ENCODE measurements around the gene MPDZ. TPM values are rescaled to one million over a fixed set of nuclear protein-coding genes. Genes with fewer than 3 reads are reported as not detected.

The MPDZ gene
- polyA plus RNA-seq, 2 of the 4 experiments (the other 2 are of a cell fraction), result 19.5 to 36.4 TPM

DNA sequence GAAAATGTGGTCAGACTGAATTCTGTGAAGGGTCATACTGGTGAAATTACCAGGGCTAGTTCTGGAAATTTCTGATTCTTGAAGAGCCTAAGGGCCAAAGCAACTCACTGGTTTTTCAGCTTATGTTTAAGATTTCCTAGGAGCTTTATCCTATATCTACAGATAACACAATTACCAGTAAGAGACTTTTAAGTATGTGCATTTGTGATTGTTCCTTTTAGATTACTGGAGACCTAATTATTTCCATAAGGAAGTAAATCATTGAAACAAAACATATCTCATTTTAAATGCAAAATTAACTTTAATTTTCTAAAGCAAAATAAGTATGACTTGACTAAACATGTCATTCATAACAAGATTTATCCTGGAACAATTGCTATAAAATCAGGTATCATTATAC is 134.2 kb downstream of the MPDZ start (continued):
- no peak for TF ChIP-seq FOSB (CRISPR knock-in tag; IDR thresholded peaks at IDR 0.05)
- TF ChIP-seq KDM5A (IDR thresholded peaks at IDR 0.05), result no peak
- TF ChIP-seq GATA3 (IDR thresholded peaks at IDR 0.05; ENCODE audit: borderline replicate concordance), result no peak

DNA sequence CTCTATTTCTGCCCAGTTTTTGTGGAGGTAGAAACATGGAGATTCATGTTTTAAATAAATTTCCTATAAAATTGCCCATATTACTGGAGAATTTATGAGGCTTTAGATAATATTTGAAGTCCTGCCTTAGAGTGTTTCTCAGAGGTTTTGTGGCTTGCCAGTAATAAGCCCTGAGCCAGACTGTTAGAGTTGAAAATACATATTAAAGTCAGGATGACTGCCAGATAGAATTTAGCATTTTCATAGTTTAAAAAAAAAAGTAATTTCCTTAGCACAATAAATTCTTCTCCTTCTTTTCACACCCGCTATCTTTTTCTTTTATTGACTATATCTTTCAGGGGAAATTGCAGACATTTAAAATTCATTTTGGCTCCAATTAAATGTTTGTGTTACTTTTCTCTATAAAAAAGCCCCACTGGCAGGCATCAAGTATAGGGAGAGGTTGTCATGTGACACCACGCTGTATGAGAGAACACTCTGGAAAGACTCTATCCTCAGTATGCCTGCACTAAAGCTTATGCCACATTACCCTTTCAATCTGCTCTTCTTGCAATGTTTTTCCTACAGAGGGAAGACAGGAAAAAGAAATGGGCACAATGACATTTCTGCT is 135.2 kb downstream of the MPDZ start:
- no peak overlapping the region for H3K4me2 ChIP-seq
- DNase-seq (ENCODE audit: low read depth in 1 of 2, low spot score in 1 of 2) (no peak), FAIRE-seq (no peak), ATAC-seq (no peak)
- H3K9me3 ChIP-seq, result no peaks in the 10 kb centered on the region
- no peak overlapping the region for H3K4me3 ChIP-seq
- CTCF ChIA-PET, result no interaction called here
- TF ChIP-seq, protein P1, sequence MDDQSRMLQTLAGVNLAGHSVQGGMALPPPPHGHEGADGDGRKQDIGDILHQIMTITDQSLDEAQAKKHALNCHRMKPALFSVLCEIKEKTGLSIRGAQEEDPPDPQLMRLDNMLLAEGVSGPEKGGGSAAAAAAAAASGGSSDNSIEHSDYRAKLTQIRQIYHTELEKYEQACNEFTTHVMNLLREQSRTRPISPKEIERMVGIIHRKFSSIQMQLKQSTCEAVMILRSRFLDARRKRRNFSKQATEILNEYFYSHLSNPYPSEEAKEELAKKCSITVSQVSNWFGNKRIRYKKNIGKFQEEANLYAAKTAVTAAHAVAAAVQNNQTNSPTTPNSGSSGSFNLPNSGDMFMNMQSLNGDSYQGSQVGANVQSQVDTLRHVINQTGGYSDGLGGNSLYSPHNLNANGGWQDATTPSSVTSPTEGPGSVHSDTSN (IDR thresholded peaks at IDR 0.05), result no peak
- TF ChIP-seq POLR2AphosphoS2 (conservative IDR thresholded peaks at IDR 0.05; ENCODE audit: low read length) (no peak), MYC (IDR thresholded peaks at IDR 0.05; ENCODE audit: borderline replicate concordance, low read length) (no peak), EHF (CRISPR knock-in tag; IDR thresholded peaks at IDR 0.05) (no peak)
- TF ChIP-seq, protein P2, sequence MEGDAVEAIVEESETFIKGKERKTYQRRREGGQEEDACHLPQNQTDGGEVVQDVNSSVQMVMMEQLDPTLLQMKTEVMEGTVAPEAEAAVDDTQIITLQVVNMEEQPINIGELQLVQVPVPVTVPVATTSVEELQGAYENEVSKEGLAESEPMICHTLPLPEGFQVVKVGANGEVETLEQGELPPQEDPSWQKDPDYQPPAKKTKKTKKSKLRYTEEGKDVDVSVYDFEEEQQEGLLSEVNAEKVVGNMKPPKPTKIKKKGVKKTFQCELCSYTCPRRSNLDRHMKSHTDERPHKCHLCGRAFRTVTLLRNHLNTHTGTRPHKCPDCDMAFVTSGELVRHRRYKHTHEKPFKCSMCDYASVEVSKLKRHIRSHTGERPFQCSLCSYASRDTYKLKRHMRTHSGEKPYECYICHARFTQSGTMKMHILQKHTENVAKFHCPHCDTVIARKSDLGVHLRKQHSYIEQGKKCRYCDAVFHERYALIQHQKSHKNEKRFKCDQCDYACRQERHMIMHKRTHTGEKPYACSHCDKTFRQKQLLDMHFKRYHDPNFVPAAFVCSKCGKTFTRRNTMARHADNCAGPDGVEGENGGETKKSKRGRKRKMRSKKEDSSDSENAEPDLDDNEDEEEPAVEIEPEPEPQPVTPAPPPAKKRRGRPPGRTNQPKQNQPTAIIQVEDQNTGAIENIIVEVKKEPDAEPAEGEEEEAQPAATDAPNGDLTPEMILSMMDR (IDR thresholded peaks at IDR 0.05), result no peak
- WGBS (ENCODE audit: missing lambda C conversion rate), result 93% methylated on average over 2 of the region's 2 CpGs
- H3K27ac ChIP-seq, result no peak overlapping the region
- POLR2A ChIA-PET, result no interaction called here
- H3K4me1 ChIP-seq, result peaks cover 35% of the 10 kb centered on the region

DNA sequence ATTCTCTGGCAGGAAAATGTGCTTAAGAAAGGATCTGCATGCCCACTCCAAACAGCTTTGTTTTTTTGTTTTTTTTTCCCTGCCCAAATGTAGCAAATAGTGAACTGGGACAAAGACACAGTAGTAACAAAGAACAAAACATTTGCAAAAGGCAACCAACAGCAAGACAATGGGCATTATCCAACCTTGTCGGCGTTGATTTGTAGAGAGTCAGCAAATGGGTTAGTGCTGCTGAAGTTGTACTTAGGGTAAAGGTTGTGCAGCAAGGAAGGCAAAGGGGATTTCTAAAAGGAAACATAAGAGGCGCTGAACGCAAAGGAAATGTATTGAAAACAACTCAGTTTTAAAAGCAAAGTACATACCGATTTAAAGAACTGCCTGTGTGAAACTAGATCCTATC is 136.2 kb downstream of the MPDZ start:
- POLR2A ChIA-PET, result no interaction called here
- no peak overlapping the region for H3K27ac ChIP-seq
- H3K4me1 ChIP-seq, result peaks cover 37% of the 10 kb centered on the region
- no peak for TF ChIP-seq POLR2A (IDR thresholded peaks at IDR 0.05; ENCODE audit: low read length)
- TF ChIP-seq JUN (IDR thresholded peaks at IDR 0.05), result no peak
- TF ChIP-seq FOXS1 (CRISPR knock-in tag; IDR thresholded peaks at IDR 0.05), result no peak
- TF ChIP-seq ZFP36 (IDR thresholded peaks at IDR 0.05; ENCODE audit: borderline replicate concordance, partially characterized antibody), result no peak
- TF ChIP-seq EHF (CRISPR knock-in tag; IDR thresholded peaks at IDR 0.05), result no peak
- no peak for TF ChIP-seq GATA3 (IDR thresholded peaks at IDR 0.05; ENCODE audit: borderline replicate concordance)
- TF ChIP-seq HEYL (CRISPR knock-in tag; IDR thresholded peaks at IDR 0.05), result no peak
- TF ChIP-seq, protein P3, sequence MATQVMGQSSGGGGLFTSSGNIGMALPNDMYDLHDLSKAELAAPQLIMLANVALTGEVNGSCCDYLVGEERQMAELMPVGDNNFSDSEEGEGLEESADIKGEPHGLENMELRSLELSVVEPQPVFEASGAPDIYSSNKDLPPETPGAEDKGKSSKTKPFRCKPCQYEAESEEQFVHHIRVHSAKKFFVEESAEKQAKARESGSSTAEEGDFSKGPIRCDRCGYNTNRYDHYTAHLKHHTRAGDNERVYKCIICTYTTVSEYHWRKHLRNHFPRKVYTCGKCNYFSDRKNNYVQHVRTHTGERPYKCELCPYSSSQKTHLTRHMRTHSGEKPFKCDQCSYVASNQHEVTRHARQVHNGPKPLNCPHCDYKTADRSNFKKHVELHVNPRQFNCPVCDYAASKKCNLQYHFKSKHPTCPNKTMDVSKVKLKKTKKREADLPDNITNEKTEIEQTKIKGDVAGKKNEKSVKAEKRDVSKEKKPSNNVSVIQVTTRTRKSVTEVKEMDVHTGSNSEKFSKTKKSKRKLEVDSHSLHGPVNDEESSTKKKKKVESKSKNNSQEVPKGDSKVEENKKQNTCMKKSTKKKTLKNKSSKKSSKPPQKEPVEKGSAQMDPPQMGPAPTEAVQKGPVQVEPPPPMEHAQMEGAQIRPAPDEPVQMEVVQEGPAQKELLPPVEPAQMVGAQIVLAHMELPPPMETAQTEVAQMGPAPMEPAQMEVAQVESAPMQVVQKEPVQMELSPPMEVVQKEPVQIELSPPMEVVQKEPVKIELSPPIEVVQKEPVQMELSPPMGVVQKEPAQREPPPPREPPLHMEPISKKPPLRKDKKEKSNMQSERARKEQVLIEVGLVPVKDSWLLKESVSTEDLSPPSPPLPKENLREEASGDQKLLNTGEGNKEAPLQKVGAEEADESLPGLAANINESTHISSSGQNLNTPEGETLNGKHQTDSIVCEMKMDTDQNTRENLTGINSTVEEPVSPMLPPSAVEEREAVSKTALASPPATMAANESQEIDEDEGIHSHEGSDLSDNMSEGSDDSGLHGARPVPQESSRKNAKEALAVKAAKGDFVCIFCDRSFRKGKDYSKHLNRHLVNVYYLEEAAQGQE (IDR thresholded peaks at IDR 0.05), result no peak
- TF ChIP-seq, protein P4, sequence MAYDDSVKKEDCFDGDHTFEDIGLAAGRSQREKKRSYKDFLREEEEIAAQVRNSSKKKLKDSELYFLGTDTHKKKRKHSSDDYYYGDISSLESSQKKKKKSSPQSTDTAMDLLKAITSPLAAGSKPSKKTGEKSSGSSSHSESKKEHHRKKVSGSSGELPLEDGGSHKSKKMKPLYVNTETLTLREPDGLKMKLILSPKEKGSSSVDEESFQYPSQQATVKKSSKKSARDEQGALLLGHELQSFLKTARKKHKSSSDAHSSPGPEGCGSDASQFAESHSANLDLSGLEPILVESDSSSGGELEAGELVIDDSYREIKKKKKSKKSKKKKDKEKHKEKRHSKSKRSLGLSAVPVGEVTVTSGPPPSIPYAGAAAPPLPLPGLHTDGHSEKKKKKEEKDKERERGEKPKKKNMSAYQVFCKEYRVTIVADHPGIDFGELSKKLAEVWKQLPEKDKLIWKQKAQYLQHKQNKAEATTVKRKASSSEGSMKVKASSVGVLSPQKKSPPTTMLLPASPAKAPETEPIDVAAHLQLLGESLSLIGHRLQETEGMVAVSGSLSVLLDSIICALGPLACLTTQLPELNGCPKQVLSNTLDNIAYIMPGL (CRISPR knock-in tag; IDR thresholded peaks at IDR 0.05; ENCODE audit: borderline replicate concordance), result no peak
- TF ChIP-seq, protein P5, sequence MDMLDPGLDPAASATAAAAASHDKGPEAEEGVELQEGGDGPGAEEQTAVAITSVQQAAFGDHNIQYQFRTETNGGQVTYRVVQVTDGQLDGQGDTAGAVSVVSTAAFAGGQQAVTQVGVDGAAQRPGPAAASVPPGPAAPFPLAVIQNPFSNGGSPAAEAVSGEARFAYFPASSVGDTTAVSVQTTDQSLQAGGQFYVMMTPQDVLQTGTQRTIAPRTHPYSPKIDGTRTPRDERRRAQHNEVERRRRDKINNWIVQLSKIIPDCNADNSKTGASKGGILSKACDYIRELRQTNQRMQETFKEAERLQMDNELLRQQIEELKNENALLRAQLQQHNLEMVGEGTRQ (IDR thresholded peaks at IDR 0.05), result no peak
- no peak for TF ChIP-seq EHMT2 (IDR thresholded peaks at IDR 0.05; ENCODE audit: low read depth)
- no peak for TF ChIP-seq MYC (IDR thresholded peaks at IDR 0.05; ENCODE audit: borderline replicate concordance, low read length)
- TF ChIP-seq MAFK (IDR thresholded peaks at IDR 0.05; ENCODE audit: partially characterized antibody), result no peak
- TF ChIP-seq RCOR1 (IDR thresholded peaks at IDR 0.05; ENCODE audit: low read depth, low read length), result no peak
- CTCF ChIA-PET, result no interaction called here
- FAIRE-seq, result no peak
- ATAC-seq, result no peak
- H3K9me3 ChIP-seq, result no peaks in the 10 kb centered on the region
- WGBS (ENCODE audit: missing lambda C conversion rate), result 91% methylated on average over 5 of the region's 5 CpGs
- DNase-seq (ENCODE audit: low read depth in 1 of 2, low spot score in 1 of 2), result no peak
- no peak overlapping the region for H3K4me2 ChIP-seq
- H3K4me3 ChIP-seq, result no peak overlapping the region

Measured in A549 (cell line).